HepG2 (cell line): Measurements from ENCODE around the gene TOX2.

Experiments
- SIN3A ChIP-seq: IDR thresholded peaks from 2 replicates; pipeline ENCODE4 v1.6.1; 2011; ENCODE audit warnings: low read depth, mild to moderate bottlenecking, control low read depth, low read length, borderline replicate concordance
- TF ChIP-seq, protein P1 (sequence below): sonication (generic); formaldehyde crosslinking; IDR thresholded peaks from 2 replicates; pipeline ENCODE4 v1.4.0; 2020; ENCODE audit warnings: low read depth, mild to moderate bottlenecking, missing genetic modification reagents

DNA sequence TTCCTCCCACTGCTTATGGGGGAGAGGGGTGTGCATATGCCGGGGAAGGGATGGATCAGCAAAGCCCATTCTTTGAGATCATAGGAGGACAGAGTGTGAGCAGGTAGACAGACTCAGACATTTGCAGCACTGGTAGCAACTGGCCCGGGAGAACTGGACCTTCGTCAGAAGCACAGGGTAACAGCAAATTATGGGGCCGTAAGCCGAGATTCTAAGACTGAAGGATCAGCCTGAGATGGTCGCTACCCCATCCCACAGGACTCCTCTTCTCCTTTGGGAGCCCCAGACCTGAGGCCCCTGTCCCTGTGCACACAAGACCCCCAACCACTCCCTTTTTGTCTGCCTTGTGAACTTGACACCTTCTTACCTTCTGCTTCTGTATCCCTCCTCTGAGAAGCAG is 106.5 kb downstream of the TOX2 start:
- TF ChIP-seq SIN3A, result no peak
- TF ChIP-seq, protein P1, sequence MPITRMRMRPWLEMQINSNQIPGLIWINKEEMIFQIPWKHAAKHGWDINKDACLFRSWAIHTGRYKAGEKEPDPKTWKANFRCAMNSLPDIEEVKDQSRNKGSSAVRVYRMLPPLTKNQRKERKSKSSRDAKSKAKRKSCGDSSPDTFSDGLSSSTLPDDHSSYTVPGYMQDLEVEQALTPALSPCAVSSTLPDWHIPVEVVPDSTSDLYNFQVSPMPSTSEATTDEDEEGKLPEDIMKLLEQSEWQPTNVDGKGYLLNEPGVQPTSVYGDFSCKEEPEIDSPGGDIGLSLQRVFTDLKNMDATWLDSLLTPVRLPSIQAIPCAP (CRISPR knock-in tag), result no peak
